OCI-LY7 (cell line): Measurements from ENCODE around the gene MDK. TPM values are rescaled to one million over a fixed set of nuclear protein-coding genes. Genes with fewer than 3 reads are reported as not detected.

ENCODE experiments used
- BruUV-seq: library from RNA; stranded (reverse); fragments of 400-500 nt; replicated peaks from 2 replicates; lab custom pipeline; 2021; lab: Mats Ljungman, UMichigan
- CTCF ChIA-PET: fragments of 300-600 bp; sonication (Branson Sonifier 250); formaldehyde crosslinking; loops from one replicate; lab custom pipeline; 2022; ENCODE audit warnings: antibody characterized with exemption; ENCODE audit not compliant: unreplicated experiment; lab: Charles Lee
- POLR2A ChIA-PET: fragments of 300-600 bp; sonication (Branson Sonifier 250); formaldehyde crosslinking; loops from one replicate; lab custom pipeline; 2022; ENCODE audit warnings: antibody characterized with exemption; lab: Charles Lee
- DNase-seq: peaks from one replicate; pipeline ENCODE4 v3.0.0-alpha.2; 2015; ENCODE audit warnings: low spot score
- H2AFZ ChIP-seq: fragments of 200-600 bp; sonication (generic), shearing (Covaris generic); 2 replicates; pipeline ENCODE4 v1.6.1; 2014; ENCODE audit warnings: mild to moderate bottlenecking, antibody characterized with exemption, low read length, moderate library complexity
- H3K27ac ChIP-seq: fragments of 200-600 bp; sonication (generic); 2 replicates; pipeline ENCODE4 v1.5.1; 2014; ENCODE audit warnings: mixed run types, low read depth, mild to moderate bottlenecking, moderate library complexity, low read length, inconsistent platforms; ENCODE audit not compliant: poor library complexity, severe bottlenecking
- H3K36me3 ChIP-seq: fragments of 200-600 bp; sonication (generic); 2 replicates; pipeline ENCODE4 v1.6.1; 2014; ENCODE audit warnings: mild to moderate bottlenecking, antibody characterized with exemption, low read length, moderate library complexity, mixed read lengths; ENCODE audit not compliant: insufficient read depth
- H3K4me1 ChIP-seq: fragments of 200-600 bp; sonication (generic); 2 replicates; pipeline ENCODE4 v1.5.1; 2014; ENCODE audit warnings: mild to moderate bottlenecking, low read length; ENCODE audit not compliant: insufficient read depth, poor library complexity, severe bottlenecking
- H3K4me2 ChIP-seq: fragments of 200-600 bp; sonication (generic); 2 replicates; pipeline ENCODE4 v1.6.1; 2014; ENCODE audit warnings: mild to moderate bottlenecking, low read length
- H3K4me3 ChIP-seq: fragments of 200-600 bp; sonication (generic); 2 replicates; pipeline ENCODE4 v1.5.1; 2014; ENCODE audit warnings: mild to moderate bottlenecking, low read depth, low read length; ENCODE audit not compliant: poor library complexity, severe bottlenecking
- H3K79me2 ChIP-seq: fragments of 200-600 bp; sonication (generic); 2 replicates; pipeline ENCODE4 v1.6.1; 2016; ENCODE audit warnings: low read depth, mild to moderate bottlenecking, low read length, moderate library complexity, mixed read lengths; ENCODE audit not compliant: insufficient read depth
- H3K9me2 ChIP-seq: fragments of 200-600 bp; sonication (generic); 2 replicates; pipeline ENCODE4 v1.6.1; 2016; ENCODE audit warnings: mild to moderate bottlenecking, low read length, mixed read lengths; ENCODE audit not compliant: insufficient read depth
- H3K9me3 ChIP-seq: fragments of 200-600 bp; sonication (generic); 2 replicates; pipeline ENCODE4 v1.6.1; 2014; ENCODE audit warnings: mild to moderate bottlenecking, mixed run types, low read length, mixed read lengths
- H4K20me1 ChIP-seq: fragments of 200-600 bp; sonication (generic); 2 replicates; pipeline ENCODE4 v1.6.1; 2014; ENCODE audit warnings: mild to moderate bottlenecking, antibody characterized with exemption, low read length, moderate library complexity, mixed read lengths; ENCODE audit not compliant: insufficient read depth
- EZH2phosphoT487 ChIP-seq: fragments of 200-600 bp; sonication (generic); IDR thresholded peaks from 2 replicates; pipeline ENCODE4 v1.6.1; 2018; ENCODE audit warnings: low read depth, borderline replicate concordance, mild to moderate bottlenecking, mixed run types, antibody characterized with exemption, low read length, moderate library complexity, mixed read lengths
- intact Hi-C: fragments of 100-400 bp; cut with micrococcal nuclease; formaldehyde crosslinking; loops from one replicate; pipeline ENCODE4 v1.10.0; 2022; ENCODE audit not compliant: unreplicated experiment
- total RNA-seq, 2 experiments: library from RNA; depleted of rRNA in 1 of 2; stranded (reverse); fragments of >200 nt in 1 of 2; shearing (Covaris generic) in 1 of 2; gene quantifications; 2 replicates each; pipeline ENCODE4 v1.2.3, GENCODE V29; 2014 to 2022
- TF ChIP-seq, protein P1 (sequence below): fragments of 200-600 bp; sonication (generic); conservative IDR thresholded peaks from 2 replicates; pipeline ENCODE4 v1.5.1; 2014; ENCODE audit warnings: mild to moderate bottlenecking, antibody characterized with exemption, low read length, moderate library complexity, mixed read lengths

The MDK gene
- total RNA-seq, 2 experiments from 2014 or later: 5.1 to 6.2 TPM

DNA sequence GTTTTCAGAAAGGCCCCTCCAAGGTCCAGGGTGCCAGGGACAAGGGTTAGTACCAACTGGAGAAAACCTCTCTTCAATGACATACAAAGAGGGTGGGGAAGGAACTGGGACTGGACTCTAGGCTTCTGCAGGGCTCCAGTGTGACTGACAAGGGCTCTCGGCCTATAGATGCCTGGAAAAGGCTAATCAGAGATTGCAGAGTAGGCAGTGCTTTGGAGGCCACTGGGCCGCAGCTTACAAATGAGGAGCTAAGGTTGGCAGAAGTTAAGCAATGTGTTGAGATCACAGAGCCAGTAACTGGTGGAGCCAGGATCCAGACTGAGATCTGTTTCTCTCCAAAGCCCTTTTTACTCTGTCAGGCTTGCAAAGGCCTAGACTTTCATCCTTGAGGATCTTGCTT is 41.7 kb upstream of the MDK start:
- Histone ChIP-seq H3K4me3 (no peak overlapping the region), H3K4me2 (no peak overlapping the region), H3K27ac (no peak overlapping the region), H3K9me3 (no peaks in the 10 kb centered on the region), H3K36me3 (no peaks in the 10 kb centered on the region), H3K4me1 (peaks cover 8% of the 10 kb centered on the region), H3K79me2 (no peaks in the 10 kb centered on the region), H3K9me2 (no peaks in the 10 kb centered on the region), H4K20me1 (no peaks in the 10 kb centered on the region), H2AFZ (no peak overlapping the region)
- intact Hi-C loops: no loop called here
- DNase-seq: no peak
- POLR2A ChIA-PET: interaction anchor here (1.5 kb wide), 1 partner anchor 21 kb away, joined by 6 read pairs; no protein-coding TSS in a partner anchor
- no peak for TF ChIP-seq EZH2phosphoT487
- TF ChIP-seq, protein P1, sequence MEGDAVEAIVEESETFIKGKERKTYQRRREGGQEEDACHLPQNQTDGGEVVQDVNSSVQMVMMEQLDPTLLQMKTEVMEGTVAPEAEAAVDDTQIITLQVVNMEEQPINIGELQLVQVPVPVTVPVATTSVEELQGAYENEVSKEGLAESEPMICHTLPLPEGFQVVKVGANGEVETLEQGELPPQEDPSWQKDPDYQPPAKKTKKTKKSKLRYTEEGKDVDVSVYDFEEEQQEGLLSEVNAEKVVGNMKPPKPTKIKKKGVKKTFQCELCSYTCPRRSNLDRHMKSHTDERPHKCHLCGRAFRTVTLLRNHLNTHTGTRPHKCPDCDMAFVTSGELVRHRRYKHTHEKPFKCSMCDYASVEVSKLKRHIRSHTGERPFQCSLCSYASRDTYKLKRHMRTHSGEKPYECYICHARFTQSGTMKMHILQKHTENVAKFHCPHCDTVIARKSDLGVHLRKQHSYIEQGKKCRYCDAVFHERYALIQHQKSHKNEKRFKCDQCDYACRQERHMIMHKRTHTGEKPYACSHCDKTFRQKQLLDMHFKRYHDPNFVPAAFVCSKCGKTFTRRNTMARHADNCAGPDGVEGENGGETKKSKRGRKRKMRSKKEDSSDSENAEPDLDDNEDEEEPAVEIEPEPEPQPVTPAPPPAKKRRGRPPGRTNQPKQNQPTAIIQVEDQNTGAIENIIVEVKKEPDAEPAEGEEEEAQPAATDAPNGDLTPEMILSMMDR: no peak
- CTCF ChIA-PET: no interaction called here
- BruUV-seq: no TSS peak

DNA sequence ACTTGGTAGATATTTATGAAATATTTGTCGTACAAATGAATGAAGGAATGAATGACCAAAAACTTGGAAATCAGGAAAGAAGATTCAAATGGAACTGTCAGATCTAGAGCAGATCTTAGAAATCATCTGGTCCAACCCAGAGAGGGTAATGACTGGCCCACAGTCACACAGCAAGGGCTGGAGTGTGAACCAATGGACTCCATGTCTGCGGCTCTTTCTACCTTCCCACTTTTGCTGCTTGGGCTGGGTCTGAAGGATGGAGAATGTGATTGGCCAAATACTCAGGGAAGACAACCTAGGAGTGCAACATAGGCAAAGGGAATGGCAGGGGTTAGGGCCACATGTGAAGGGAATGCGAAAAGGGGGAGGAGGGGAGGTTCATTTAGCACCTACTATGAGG is 40.0 kb upstream of the MDK start:
- CTCF ChIA-PET: no interaction called here
- Histone ChIP-seq H3K36me3 (no peaks in the 10 kb centered on the region), H3K9me2 (no peaks in the 10 kb centered on the region), H3K9me3 (no peaks in the 10 kb centered on the region), H3K4me2 (no peak overlapping the region), H2AFZ (no peak overlapping the region), H3K4me3 (no peak overlapping the region), H4K20me1 (no peaks in the 10 kb centered on the region), H3K27ac (no peak overlapping the region), H3K79me2 (no peaks in the 10 kb centered on the region), H3K4me1 (peaks cover 22% of the 10 kb centered on the region)
- BruUV-seq: no TSS peak
- POLR2A ChIA-PET: interaction anchor here (1.8 kb wide), 1 partner anchor 23 kb away, joined by 5 read pairs; no protein-coding TSS in a partner anchor
- DNase-seq: no peak
- intact Hi-C loops: no loop called here
- TF ChIP-seq, protein P1: no peak
- TF ChIP-seq EZH2phosphoT487: no peak

DNA sequence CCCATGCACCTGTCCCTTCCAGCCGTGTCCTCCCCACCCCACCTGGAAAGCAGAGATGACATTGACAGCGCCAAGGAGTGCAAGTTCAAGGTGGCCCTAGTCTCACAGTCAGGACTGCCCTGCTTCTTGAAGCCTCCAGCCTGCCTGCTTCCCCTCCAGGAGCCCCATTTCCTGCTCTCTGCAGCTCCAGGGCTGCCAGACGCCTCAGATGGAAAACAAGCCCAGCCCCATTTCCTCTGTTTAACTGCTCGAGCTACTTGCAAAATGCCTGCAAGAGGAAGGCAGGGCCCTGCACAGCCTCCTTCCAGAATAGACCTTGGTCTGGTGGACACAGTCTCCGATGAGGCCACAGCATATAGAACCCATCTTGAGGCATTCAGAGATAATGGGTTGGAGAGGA is 39.2 kb upstream of the MDK start:
- peak overlapping the region; percentile 9; the same call in 1 of the 2 replicates for H3K4me2 ChIP-seq
- no peaks in the 10 kb centered on the region for H3K9me2 ChIP-seq
- CTCF ChIA-PET: no interaction called here
- H2AFZ ChIP-seq: no peak overlapping the region
- peaks cover 27% of the 10 kb centered on the region for H3K4me1 ChIP-seq
- no peak overlapping the region for H3K27ac ChIP-seq
- no TSS peak for BruUV-seq
- H3K9me3 ChIP-seq: no peaks in the 10 kb centered on the region
- no peaks in the 10 kb centered on the region for H4K20me1 ChIP-seq
- POLR2A ChIA-PET: interaction anchor here (1.8 to 2.5 kb wide), 2 partner anchors 19 to 24 kb away, joined by 5 to 13 read pairs; no protein-coding TSS in a partner anchor
- H3K36me3 ChIP-seq: no peaks in the 10 kb centered on the region
- H3K79me2 ChIP-seq: no peaks in the 10 kb centered on the region
- TF ChIP-seq, protein P1: no peak
- no peak for TF ChIP-seq EZH2phosphoT487
- intact Hi-C loops: no loop called here
- no peak overlapping the region for H3K4me3 ChIP-seq
- DNase-seq: peak; percentile 32
